Activated CD4-positive, alpha-beta T cell treated with anti-CD3 and anti-CD28 coated beads, Interleukin-2, Interleukin-4, amounts not matched to agents 100 ng/mL and 50 ng/mL, durations not matched to agents 16 hours and 8 hours (primary cell): ENCODE measurements around the gene TNFRSF19.
A peak's percentile ranks its signal among the peaks of the same experiment; 100 is the strongest.

Experiments used
- DNase-seq: peaks from one replicate; pipeline ENCODE4 v3.0.0-alpha.2; 2020; ENCODE audit warnings: low spot score

TNFRSF19 gene

GRCh38 chr13:23608701-23609413 lies 38.6 kb downstream of the TNFRSF19 start:
- no peak for DNase-seq

GRCh38 chr13:23609414-23609760 lies 39.2 kb downstream of the TNFRSF19 start:
- DNase-seq = no peak

- no peak for DNase-seq
Observed at GRCh38 chr13:23609874-23610576, 39.8 kb downstream of the TNFRSF19 start.

- no peak for DNase-seq
Observed at GRCh38 chr13:23610966-23611491, 40.8 kb downstream of the TNFRSF19 start.

GRCh38 chr13:23612182-23612581 lies 42.0 kb downstream of the TNFRSF19 start:
- DNase-seq = no peak

GRCh38 chr13:23612731-23613130 lies 42.5 kb downstream of the TNFRSF19 start:
- DNase-seq = no peak

GRCh38 chr13:23613596-23613995 lies 43.4 kb downstream of the TNFRSF19 start:
- DNase-seq = no peak

GRCh38 chr13:23615395-23616081 lies 45.3 kb downstream of the TNFRSF19 start:
- no peak for DNase-seq

- DNase-seq = no peak
Observed at GRCh38 chr13:23616228-23616627, 46.0 kb downstream of the TNFRSF19 start.

GRCh38 chr13:23617551-23618024 lies 47.4 kb downstream of the TNFRSF19 start:
- DNase-seq = no peak

- no peak for DNase-seq
Observed at GRCh38 chr13:23618341-23618740, 48.1 kb downstream of the TNFRSF19 start.

GRCh38 chr13:23619068-23619855 lies 49.0 kb downstream of the TNFRSF19 start:
- no peak for DNase-seq

GRCh38 chr13:23620211-23620610 lies 50.0 kb downstream of the TNFRSF19 start:
- DNase-seq = no peak

GRCh38 chr13:23620613-23621315 lies 50.6 kb downstream of the TNFRSF19 start:
- no peak for DNase-seq

GRCh38 chr13:23621316-23621645 lies 51.1 kb downstream of the TNFRSF19 start:
- peak; percentile 11 for DNase-seq

GRCh38 chr13:23622985-23623384 lies 52.8 kb downstream of the TNFRSF19 start:
- no peak for DNase-seq

GRCh38 chr13:23623394-23623793 lies 53.2 kb downstream of the TNFRSF19 start:
- no peak for DNase-seq

GRCh38 chr13:23626700-23627099 lies 56.5 kb downstream of the TNFRSF19 start:
- no peak for DNase-seq

- DNase-seq = no peak
Observed at GRCh38 chr13:23627410-23627809, 57.2 kb downstream of the TNFRSF19 start.

GRCh38 chr13:23628250-23628649 lies 58.0 kb downstream of the TNFRSF19 start:
- DNase-seq = no peak

- no peak for DNase-seq
Observed at GRCh38 chr13:23628765-23629565, 58.8 kb downstream of the TNFRSF19 start.
